NCI-H345 treated with DMSO at 0.1 percent for 48 hours (cell line): Measurements from ENCODE around the gene LYRM7.
"Not testable (repeated sequence)": the region's sequence is repeated elsewhere in the genome, so short reads cannot be mapped to it uniquely, and the experiment has no call there.

Experiments
- DNase-seq: peaks from one replicate; lab custom pipeline; 2025; ENCODE audit not compliant: unreplicated experiment; lab: John Stamatoyannopoulos, UW

The LYRM7 gene

DNA sequence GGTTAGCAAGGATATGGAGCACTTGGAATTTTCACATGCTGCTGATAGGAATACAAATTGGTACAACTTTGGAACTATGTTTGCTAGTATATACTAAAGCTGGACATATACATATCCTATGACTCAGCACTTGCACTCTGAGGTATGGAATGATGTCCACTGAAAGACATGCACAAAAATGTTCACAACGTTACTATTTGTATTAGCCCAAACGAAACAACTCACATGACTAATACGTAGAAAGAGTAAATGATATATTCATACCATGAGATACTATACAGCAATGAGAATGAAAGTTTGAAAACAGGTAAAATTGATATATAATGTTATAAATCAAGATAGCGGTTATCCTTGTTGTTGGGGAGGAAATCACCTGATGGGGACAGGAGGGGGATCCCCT lies 47.6 kb downstream of the LYRM7 start:
- DNase-seq: no peak

DNA sequence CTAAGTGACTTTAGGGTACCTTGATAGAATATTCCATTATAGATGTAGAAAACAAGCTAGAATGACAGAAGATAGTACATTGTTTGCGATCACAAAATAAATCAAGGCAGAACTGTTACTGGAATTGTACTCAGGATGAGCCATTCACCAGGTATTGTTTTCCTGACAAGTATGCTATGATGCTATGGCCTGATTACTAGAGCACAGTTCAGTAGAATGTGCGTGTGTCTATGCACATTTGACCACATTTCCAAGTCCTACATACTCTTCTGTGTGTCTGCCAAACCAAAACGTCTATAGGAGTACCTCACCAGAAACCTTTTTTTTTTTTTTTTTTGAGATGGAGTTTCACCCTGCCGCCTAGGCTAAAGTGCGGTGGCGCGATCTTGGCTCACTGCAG lies 49.8 kb downstream of the LYRM7 start:
- DNase-seq: no peak

DNA sequence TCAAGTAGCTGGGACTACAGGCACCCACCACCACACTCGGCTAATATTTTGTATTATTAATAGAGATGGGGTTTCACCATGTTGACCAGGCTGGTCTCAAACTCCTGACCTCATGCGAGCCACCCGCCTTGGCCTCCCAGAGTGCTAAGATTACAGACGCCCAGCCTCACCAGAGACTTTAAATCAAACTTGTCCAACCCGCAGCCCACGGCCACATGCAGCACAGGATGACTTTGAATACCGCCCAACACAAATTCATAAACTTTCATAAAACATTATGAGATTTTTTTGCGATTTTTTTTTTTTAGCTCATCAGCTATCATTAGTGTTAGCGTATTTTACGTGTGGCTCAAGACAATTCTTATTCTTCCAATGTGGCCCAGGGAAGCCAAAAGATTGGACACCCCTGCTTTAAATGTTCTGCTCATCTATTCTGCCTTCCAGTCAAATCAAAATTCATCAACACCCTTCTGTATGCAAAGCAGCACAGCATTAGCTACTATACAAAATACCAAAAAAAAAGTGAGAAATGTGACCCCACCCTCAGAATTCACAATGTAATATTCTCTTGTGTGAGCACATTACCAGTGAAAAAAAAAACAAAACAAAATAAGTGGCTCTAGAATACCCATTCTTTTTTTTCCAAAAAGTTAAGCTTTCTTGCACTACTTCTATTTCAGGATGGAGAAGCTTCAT lies 50.4 kb downstream of the LYRM7 start:
- DNase-seq: no peak

DNA sequence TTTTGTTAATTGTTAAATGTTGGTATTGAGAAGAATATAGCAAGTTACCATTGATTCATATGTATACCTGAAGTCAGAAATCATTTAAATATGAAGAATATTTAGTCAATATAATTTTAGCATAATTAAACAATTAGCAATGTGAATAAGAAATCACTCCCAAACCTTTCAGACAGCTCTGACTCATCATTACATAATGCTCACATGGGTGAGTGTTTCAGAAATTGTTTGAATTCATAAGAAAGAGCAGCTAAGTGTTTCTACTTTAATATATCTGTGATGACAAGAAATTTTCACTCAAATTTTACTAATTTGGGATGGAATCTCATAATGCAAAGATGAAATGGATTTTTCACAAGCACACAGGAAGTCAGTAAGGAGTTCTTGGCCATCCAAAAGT lies 51.1 kb downstream of the LYRM7 start:
- no peak for DNase-seq

GRCh38 chr5:131222731-131223130 lies 52.0 kb downstream of the LYRM7 start:
- DNase-seq: no peak

- DNase-seq: no peak
These were observed 53.1 kb downstream of the LYRM7 start for GRCh38 chr5:131223751-131224386.

GRCh38 chr5:131224387-131225201 lies 53.9 kb downstream of the LYRM7 start:
- no peak for DNase-seq

- no peak for DNase-seq
These were observed 54.7 kb downstream of the LYRM7 start for GRCh38 chr5:131225282-131225974.

DNA sequence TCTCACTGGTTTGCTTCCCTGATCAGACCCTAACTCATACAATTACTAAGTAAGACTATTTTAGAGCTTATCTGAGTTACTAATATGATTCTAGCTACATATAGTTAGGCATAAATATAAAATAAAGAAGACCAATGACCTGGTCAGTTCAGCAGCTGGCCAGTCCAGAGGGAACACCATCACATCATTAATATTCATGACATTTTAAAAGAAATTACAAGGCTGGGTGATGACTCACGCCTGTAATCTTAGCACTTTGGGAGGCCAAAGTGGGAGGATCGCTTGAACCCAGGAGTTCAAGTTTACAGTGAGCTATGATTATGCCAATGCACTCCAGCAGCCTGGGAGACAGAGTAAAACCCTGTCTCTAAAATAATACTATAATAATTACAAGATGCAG lies 56.2 kb downstream of the LYRM7 start:
- DNase-seq: no peak

DNA sequence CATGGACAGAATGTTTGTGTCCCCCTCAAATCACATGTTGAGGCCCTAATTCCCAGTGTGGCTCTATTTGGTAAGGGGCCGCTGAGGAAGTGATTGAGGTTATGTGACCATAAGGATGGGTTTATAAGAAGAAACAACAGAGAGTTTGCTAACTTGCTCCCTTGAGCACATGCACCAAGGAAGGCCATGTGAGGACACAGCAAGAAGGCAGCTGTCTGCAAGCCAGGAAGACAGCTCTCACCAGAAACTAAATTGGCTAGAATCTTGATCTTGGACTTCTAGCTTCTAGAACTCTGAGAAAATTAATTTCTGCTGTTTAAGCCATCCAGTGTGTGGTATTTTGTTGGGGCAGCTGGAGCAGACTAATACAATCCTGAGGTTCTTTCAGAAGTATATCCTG lies 57.9 kb downstream of the LYRM7 start:
- no peak for DNase-seq

DNA sequence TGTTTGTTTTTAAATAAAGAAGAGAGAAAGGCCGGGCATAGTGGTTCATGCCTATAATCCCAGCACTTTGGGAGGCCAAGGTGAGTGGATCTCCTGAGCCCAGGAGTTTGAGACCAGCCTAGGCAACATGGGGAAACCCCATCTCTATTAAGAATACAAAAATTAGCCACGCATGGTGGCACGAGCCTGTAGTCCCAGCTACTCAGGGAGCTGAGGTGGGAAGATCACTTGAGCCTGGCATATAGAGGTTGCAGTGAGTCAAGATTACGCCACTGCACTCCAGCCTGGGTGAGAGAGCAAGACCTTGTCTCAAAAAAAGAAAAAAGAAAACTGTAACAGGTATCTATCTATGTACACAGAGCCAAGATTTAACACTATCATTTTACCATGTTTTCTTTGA lies 58.9 kb downstream of the LYRM7 start:
- no peak for DNase-seq

- DNase-seq: no peak
These were observed 59.7 kb downstream of the LYRM7 start for GRCh38 chr5:131230406-131230805.

DNA sequence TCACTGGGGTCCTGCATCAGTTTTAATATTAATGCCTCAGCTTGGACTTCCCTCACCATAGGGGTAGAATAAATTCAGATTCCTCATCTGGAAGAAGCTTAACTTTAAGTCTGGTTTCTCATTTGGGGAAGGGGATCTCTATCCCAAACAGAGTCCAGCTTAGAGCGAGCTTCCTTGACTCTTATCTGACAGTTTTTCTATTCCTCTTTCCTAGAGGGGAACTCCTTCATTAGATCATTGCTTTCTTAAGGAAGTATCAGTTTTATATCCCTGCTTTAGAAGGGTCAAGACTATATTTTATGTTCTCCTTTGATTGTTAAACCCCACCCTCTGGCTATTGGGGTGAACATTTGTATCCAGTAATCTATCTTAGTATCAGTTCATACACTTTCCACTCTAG lies 68.9 kb downstream of the LYRM7 start:
- DNase-seq: no peak

- DNase-seq: no peak
These were observed 72.0 kb downstream of the LYRM7 start for GRCh38 chr5:131242728-131243255.

DNA sequence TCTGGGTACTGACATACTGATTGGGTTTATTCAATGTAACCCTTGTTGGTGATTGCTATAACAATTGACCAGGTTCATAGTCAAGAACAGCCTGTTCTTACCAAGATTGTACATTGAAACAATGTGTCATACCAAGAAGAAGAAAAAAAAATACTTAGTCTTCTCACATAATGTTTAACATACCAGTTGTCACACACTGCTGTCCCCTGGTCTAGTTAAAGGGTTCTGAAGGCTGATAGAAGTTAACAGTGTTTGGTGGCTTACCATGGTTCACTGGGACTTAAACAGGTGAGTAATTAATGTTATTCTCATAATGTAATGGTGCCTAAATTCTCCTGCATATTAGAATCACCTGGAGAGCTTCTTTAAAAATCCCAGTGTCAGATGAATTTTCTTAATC lies 74.6 kb downstream of the LYRM7 start:
- no peak for DNase-seq

- DNase-seq: no peak
These were observed 75.2 kb downstream of the LYRM7 start for GRCh38 chr5:131245948-131246347.

GRCh38 chr5:131246504-131246903 lies 75.8 kb downstream of the LYRM7 start:
- DNase-seq: no peak

DNA sequence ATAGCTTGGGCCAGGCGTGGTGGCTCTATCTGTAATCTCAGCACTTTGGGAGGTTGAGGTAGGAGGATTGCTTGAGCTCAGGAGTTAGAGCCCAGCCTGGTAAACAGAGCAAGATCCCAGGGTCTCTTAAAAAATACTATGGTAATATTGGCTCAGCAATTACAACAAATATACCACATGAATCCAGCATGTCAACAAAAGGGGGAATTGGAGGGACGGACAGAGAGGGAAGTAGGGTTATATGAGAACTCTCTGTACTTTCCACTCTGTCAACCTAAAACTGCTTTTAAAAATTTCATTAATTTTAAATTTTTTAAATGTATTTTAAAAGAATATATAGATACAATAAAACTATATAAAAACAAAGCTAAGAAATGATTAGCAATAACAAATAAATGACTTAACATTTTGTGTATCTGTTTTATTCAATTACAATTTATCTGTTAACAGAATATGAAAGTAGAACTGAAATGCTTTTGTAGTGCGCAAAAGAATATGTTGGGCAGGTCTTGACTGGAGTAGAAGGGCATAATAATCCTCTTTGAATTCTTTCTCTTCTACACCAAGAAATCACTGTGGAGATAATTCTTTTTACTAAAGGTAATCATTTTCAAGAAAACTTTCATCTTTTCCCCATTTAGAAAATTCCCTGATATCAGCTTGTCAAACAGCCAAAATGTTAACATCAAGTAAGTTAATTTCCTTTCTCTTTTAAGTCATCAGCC lies 80.2 kb downstream of the LYRM7 start:
- no peak for DNase-seq

DNA sequence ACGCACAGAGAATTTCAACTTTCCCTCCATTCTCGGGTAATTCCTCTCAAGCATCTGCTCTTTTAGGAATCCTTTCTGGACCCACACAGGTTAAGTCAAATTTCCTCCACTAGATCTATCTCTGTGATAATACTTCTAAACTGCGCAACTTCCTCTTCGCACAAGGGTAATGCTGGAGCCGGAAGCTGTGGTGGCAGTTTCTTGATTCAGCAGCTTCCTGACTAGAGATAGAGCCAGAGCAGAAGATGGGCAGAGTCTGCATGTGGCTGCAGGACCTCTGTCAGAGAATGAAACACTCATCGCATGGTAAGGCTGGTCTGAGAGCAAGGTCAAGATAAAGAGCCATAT lies 82.1 kb downstream of the LYRM7 start:
- no peak for DNase-seq

- DNase-seq: not testable (repeated sequence)
These were observed 83.3 kb downstream of the LYRM7 start for GRCh38 chr5:131254025-131254424.

- no peak for DNase-seq
These were observed 84.0 kb downstream of the LYRM7 start for GRCh38 chr5:131254741-131255140.
